ENCODE results near the gene DEDD2. TPM values are rescaled to one million over a fixed set of nuclear protein-coding genes. Genes with fewer than 3 reads are reported as not detected.

Gene DEDD2
- total and polyA plus RNA-seq, 10 of the 15 experiments (the other 5 are each of a cell fraction or from before 2014, with no cell fraction given), result 2.5 to 24.7 (median 17.6) TPM

DNA sequence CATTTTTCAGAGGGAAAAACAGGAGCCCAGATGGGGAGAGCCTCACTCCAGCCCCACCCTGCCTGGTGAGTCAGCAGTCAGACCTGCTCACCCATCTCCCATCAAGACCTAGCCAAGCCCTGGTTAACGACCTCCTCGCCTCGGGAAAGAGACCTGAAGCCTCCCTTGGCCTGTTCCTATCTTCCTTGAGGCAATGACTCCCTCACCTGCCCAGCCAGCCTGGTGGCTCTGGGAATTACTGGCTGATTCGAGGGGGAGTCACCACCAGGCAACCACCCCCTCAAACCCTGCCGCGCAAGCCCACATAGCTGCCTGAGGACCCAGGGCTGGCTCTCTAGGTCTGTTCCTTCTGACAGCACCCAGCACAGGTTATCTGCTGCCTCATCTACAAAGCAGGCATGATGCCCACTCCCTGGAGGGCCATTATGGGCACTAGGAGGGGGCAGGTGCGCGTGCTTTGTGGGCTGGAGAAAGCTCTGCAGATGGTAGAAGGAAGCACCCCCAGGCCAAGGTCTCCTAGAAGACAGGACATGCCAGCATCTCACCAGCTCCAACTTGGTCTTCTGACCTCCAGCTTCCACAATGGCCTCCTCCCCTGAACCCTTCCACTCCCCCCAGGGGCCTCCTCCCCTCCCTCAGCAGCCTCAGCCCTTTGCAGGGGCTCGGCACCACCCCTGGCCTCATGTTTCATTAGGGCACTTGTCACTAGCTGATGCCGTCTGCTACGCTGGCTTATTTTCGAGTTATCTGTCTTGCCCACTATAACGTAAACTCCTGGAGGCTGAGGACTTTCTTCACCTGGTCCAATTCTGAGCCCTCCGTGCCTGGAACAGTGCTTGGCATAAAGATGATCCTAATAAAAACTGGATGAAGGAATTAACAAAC lies 10.4 kb downstream of the DEDD2 start (continued):
- TF ChIP-seq, protein P1, sequence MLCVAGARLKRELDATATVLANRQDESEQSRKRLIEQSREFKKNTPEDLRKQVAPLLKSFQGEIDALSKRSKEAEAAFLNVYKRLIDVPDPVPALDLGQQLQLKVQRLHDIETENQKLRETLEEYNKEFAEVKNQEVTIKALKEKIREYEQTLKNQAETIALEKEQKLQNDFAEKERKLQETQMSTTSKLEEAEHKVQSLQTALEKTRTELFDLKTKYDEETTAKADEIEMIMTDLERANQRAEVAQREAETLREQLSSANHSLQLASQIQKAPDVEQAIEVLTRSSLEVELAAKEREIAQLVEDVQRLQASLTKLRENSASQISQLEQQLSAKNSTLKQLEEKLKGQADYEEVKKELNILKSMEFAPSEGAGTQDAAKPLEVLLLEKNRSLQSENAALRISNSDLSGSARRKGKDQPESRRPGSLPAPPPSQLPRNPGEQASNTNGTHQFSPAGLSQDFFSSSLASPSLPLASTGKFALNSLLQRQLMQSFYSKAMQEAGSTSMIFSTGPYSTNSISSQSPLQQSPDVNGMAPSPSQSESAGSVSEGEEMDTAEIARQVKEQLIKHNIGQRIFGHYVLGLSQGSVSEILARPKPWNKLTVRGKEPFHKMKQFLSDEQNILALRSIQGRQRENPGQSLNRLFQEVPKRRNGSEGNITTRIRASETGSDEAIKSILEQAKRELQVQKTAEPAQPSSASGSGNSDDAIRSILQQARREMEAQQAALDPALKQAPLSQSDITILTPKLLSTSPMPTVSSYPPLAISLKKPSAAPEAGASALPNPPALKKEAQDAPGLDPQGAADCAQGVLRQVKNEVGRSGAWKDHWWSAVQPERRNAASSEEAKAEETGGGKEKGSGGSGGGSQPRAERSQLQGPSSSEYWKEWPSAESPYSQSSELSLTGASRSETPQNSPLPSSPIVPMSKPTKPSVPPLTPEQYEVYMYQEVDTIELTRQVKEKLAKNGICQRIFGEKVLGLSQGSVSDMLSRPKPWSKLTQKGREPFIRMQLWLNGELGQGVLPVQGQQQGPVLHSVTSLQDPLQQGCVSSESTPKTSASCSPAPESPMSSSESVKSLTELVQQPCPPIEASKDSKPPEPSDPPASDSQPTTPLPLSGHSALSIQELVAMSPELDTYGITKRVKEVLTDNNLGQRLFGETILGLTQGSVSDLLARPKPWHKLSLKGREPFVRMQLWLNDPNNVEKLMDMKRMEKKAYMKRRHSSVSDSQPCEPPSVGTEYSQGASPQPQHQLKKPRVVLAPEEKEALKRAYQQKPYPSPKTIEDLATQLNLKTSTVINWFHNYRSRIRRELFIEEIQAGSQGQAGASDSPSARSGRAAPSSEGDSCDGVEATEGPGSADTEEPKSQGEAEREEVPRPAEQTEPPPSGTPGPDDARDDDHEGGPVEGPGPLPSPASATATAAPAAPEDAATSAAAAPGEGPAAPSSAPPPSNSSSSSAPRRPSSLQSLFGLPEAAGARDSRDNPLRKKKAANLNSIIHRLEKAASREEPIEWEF (IDR thresholded peaks at IDR 0.05; ENCODE audit: insufficient replicate concordance, low read depth, low read length), result no peak
- TF ChIP-seq, protein P2, sequence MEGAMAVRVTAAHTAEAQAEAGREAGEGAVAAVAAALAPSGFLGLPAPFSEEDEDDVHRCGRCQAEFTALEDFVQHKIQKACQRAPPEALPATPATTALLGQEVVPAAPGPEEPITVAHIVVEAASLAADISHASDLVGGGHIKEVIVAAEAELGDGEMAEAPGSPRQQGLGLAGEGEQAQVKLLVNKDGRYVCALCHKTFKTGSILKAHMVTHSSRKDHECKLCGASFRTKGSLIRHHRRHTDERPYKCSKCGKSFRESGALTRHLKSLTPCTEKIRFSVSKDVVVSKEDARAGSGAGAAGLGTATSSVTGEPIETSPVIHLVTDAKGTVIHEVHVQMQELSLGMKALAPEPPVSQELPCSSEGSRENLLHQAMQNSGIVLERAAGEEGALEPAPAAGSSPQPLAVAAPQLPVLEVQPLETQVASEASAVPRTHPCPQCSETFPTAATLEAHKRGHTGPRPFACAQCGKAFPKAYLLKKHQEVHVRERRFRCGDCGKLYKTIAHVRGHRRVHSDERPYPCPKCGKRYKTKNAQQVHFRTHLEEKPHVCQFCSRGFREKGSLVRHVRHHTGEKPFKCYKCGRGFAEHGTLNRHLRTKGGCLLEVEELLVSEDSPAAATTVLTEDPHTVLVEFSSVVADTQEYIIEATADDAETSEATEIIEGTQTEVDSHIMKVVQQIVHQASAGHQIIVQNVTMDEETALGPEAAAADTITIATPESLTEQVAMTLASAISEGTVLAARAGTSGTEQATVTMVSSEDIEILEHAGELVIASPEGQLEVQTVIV (IDR thresholded peaks at IDR 0.05; ENCODE audit: borderline replicate concordance, partially characterized antibody), result no peak
- TF ChIP-seq IRF4 (IDR thresholded peaks at IDR 0.05; ENCODE audit: low read depth, low read length), result no peak
- no peak for TF ChIP-seq RAD21 (IDR thresholded peaks at IDR 0.05; ENCODE audit: insufficient read depth, low read depth, low read length)

All from GM12878 (cell line).